Measurements from ENCODE around the gene SLIT3.

- TF ChIP-seq REST (IDR thresholded peaks at IDR 0.05; ENCODE audit: insufficient replicate concordance, low read depth) (no peak), CTCF (IDR thresholded peaks at IDR 0.05; ENCODE audit: insufficient read depth, low read length) (no peak), POLR2AphosphoS5 (IDR thresholded peaks at IDR 0.05; ENCODE audit: low read depth) (no peak), GABPA (IDR thresholded peaks at IDR 0.05; ENCODE audit: low read depth) (no peak), SPI1 (IDR thresholded peaks at IDR 0.05; ENCODE audit: borderline replicate concordance, low read depth) (no peak)
Observed at GRCh38 chr5:169280286-169280685, 20.7 kb downstream of the SLIT3 start.
